Liver (tissue), 9 donors: ENCODE data around the gene KMT2B. TPM values are rescaled to one million over a fixed set of nuclear protein-coding genes. Genes with fewer than 3 reads are reported as not detected.

Experiments used
- DNase-seq: peaks from one replicate; pipeline ENCODE4 v3.0.0-alpha.2; 2017; ENCODE audit warnings: low spot score
- H3K27ac ChIP-seq, 2 donors: one replicate each; pipeline ENCODE4 v1.7.0; 2013; ENCODE audit warnings: inconsistent platforms in 2 of 2, low read length in 2 of 2, control low read depth in 1 of 2, low read depth in 1 of 2, mild to moderate bottlenecking in 1 of 2
- H3K27me3 ChIP-seq, 4 donors: one replicate each; pipeline versions ENCODE4 v1.6.1 to v1.7.0; 2013; ENCODE audit warnings: low read length in 3 of 4, inconsistent platforms in 1 of 4, mild to moderate bottlenecking in 1 of 4, moderate library complexity in 1 of 4; ENCODE audit not compliant: control insufficient read depth in 4 of 4, insufficient read depth in 4 of 4
- H3K36me3 ChIP-seq, 4 donors: one replicate each; pipeline versions ENCODE4 v1.6.1 to v1.7.0; 2013; ENCODE audit warnings: low read length in 3 of 4, mild to moderate bottlenecking in 3 of 4, low read depth in 1 of 4, moderate library complexity in 1 of 4; ENCODE audit not compliant: control insufficient read depth in 4 of 4, insufficient read depth in 3 of 4
- H3K4me1 ChIP-seq, 4 donors: one replicate each; pipeline versions ENCODE4 v1.6.1 to v1.7.0; 2013; ENCODE audit warnings: low read length in 3 of 4, mild to moderate bottlenecking in 3 of 4, moderate library complexity in 1 of 4; ENCODE audit not compliant: control insufficient read depth in 4 of 4, insufficient read depth in 4 of 4
- H3K4me3 ChIP-seq, 3 donors: one replicate each; pipeline versions ENCODE4 v1.6.1 to v1.7.0; 2013; ENCODE audit warnings: low read length in 3 of 3, control low read depth in 1 of 3, low read depth in 1 of 3, mild to moderate bottlenecking in 1 of 3
- H3K9ac ChIP-seq, 2 donors: one replicate each; pipeline ENCODE4 v1.7.0; 2013; ENCODE audit warnings: low read length in 2 of 2, mild to moderate bottlenecking in 2 of 2, moderate library complexity in 2 of 2, control low read depth in 1 of 2, low read depth in 1 of 2
- H3K9me3 ChIP-seq, 4 donors: one replicate each; pipeline versions ENCODE4 v1.6.1 to v1.7.0; 2013; ENCODE audit warnings: low read length in 3 of 4; ENCODE audit not compliant: control insufficient read depth in 4 of 4
- ATF3 ChIP-seq: IDR thresholded peaks from 2 replicates; pipeline ENCODE4 v1.6.1; 2016; ENCODE audit warnings: antibody characterized with exemption
- CTCF ChIP-seq: fragments of 150-350 bp; IDR thresholded peaks from 2 replicates; pipeline ENCODE4 v1.5.1; 2017; ENCODE audit warnings: improper control_type of control experiment, low read depth, low read length; ENCODE audit not compliant: missing input control
- EGR1 ChIP-seq, 2 donors: IDR thresholded peaks; 2 replicates each; pipeline ENCODE4 v1.6.1; 2016 to 2018; ENCODE audit warnings: antibody characterized with exemption in 2 of 2, low read depth in 2 of 2
- FOXA1 ChIP-seq: IDR thresholded peaks from 2 replicates; pipeline ENCODE4 v1.6.1; 2016; ENCODE audit warnings: antibody characterized with exemption
- FOXA2 ChIP-seq: IDR thresholded peaks from 2 replicates; pipeline ENCODE4 v1.6.1; 2016; ENCODE audit warnings: antibody characterized with exemption
- GABPA ChIP-seq, 2 donors: IDR thresholded peaks in 1 of 2; conservative IDR thresholded peaks in 1 of 2; 2 replicates each; pipeline ENCODE4 v1.6.1; 2016; ENCODE audit warnings: antibody characterized with exemption in 2 of 2, mild to moderate bottlenecking in 1 of 2, moderate library complexity in 1 of 2
- HNF4A ChIP-seq, 2 donors: conservative IDR thresholded peaks; 2 replicates each; pipeline ENCODE4 v1.6.1; 2016; ENCODE audit warnings: antibody characterized with exemption in 2 of 2, mild to moderate bottlenecking in 2 of 2
- HNF4G ChIP-seq: IDR thresholded peaks from 2 replicates; pipeline ENCODE4 v1.6.1; 2016; ENCODE audit warnings: antibody characterized with exemption
- JUND ChIP-seq, 2 donors: IDR thresholded peaks; 2 replicates each; pipeline ENCODE4 v1.6.1; 2016; ENCODE audit warnings: antibody characterized with exemption in 2 of 2
- MAX ChIP-seq: IDR thresholded peaks from 2 replicates; pipeline ENCODE4 v1.6.1; 2016; ENCODE audit warnings: antibody characterized with exemption
- NR2F2 ChIP-seq: IDR thresholded peaks from 2 replicates; pipeline ENCODE4 v1.6.1; 2016; ENCODE audit warnings: antibody characterized with exemption
- RAD21 ChIP-seq, 2 donors: IDR thresholded peaks; 2 replicates each; pipeline ENCODE4 v1.6.1; 2016; ENCODE audit warnings: antibody characterized with exemption in 2 of 2, mild to moderate bottlenecking in 2 of 2
- REST ChIP-seq: IDR thresholded peaks from 2 replicates; pipeline ENCODE4 v1.6.1; 2016; ENCODE audit warnings: antibody characterized with exemption, mild to moderate bottlenecking
- RXRA ChIP-seq, 2 donors: IDR thresholded peaks; 2 replicates each; pipeline ENCODE4 v1.6.1; 2017 to 2018; ENCODE audit warnings: antibody characterized with exemption in 2 of 2, mild to moderate bottlenecking in 1 of 2
- SP1 ChIP-seq: IDR thresholded peaks from 2 replicates; pipeline ENCODE4 v1.6.1; 2018; ENCODE audit warnings: antibody characterized with exemption, mild to moderate bottlenecking
- TAF1 ChIP-seq: conservative IDR thresholded peaks from 2 replicates; pipeline ENCODE4 v1.6.1; 2016; ENCODE audit warnings: antibody characterized with exemption, mild to moderate bottlenecking
- YY1 ChIP-seq: IDR thresholded peaks from 2 replicates; pipeline ENCODE4 v1.6.1; 2016; ENCODE audit warnings: antibody characterized with exemption, mild to moderate bottlenecking
- ZBTB33 ChIP-seq: IDR thresholded peaks from 2 replicates; pipeline ENCODE4 v1.6.1; 2016; ENCODE audit warnings: antibody characterized with exemption
- WGBS: extraction: QIAGEN DNeasy Blood & Tissue Kit; methylation state at CpG from one replicate; pipeline ENCODE4 v1.1.7; 2013; 5-methylcytosine and 5-hydroxymethylcytosine counted together
- polyA plus RNA-seq, 2 donors: library from polyadenylated mRNA; stranded (reverse) in 1 of 2; unstranded in 1 of 2; fragments of 200-250 nt in 1 of 2; fragments of >200 nt in 1 of 2; fragmentation: Nextera tagmentation in 1 of 2; extraction: Ambion mirVana in 1 of 2; gene quantifications; one replicate each; pipeline versions ENCODE4 v1.2.1 to v1.2.3, GENCODE V29; 2013 to 2015
- total RNA-seq, 2 donors: library from RNA; depleted of rRNA; stranded (reverse); fragments of >200 nt; gene quantifications; one replicate each; pipeline ENCODE4 v1.2.3, GENCODE V29; 2014
- donor health status: healthy.
- donor health status: healthy.
- donor health status: healthy.
- donor health status: healthy.
- donor health status: healthy.

The KMT2B gene
- total and polyA plus RNA-seq, 4 donors, result 3.7 to 12.1 (median 8.3) TPM

GRCh38 chr19:35740108-35740422, 22.3 kb downstream of the KMT2B start:
- Histone ChIP-seq H3K4me1 (peaks cover 12 to 48% (median 19%) of the 10 kb centered on the region in 4 donors), H3K36me3 (peaks cover 9 to 37% (median 11%) of the 10 kb centered on the region in 4 donors), H3K27ac (peak overlapping the region; percentile 78 to 82), H3K9ac (no peak overlapping the region), H3K4me3 (peak overlapping the region; percentile 55 to 73 (median 60)), H3K27me3 (no peaks in the 10 kb centered on the region), H3K9me3 (no peaks in the 10 kb centered on the region)
- 5% methylated on average over 16 of the region's 16 CpGs for WGBS
- no peak for DNase-seq
- TF ChIP-seq MAX (no peak), ZBTB33 (no peak), RXRA (IDR thresholded peaks at IDR 0.05) (no peak), HNF4A (conservative IDR thresholded peaks at IDR 0.05) (no peak), FOXA1 (no peak), GABPA (IDR thresholded peaks at IDR 0.05 in 1 of 2, conservative IDR thresholded peaks at IDR 0.05 in 1 of 2) (no peak), CTCF (no peak), JUND (IDR thresholded peaks at IDR 0.05) (no peak), NR2F2 (no peak), SP1 (no peak), REST (no peak), FOXA2 (no peak), RAD21 (IDR thresholded peaks at IDR 0.05) (no peak), YY1 (no peak), ATF3 (no peak), EGR1 (IDR thresholded peaks at IDR 0.05; ENCODE audit: low read depth in 2 of 2) (no peak), TAF1 (no peak), HNF4G (no peak)
